Liver (tissue), 9 donors: ENCODE measurements around the gene ERC2. TPM values are rescaled to one million over a fixed set of nuclear protein-coding genes. Genes with fewer than 3 reads are reported as not detected.

Experiments
- DNase-seq: peaks from one replicate; pipeline ENCODE4 v3.0.0-alpha.2; 2017; ENCODE audit warnings: low spot score
- H3K27ac ChIP-seq, 2 donors: one replicate each; pipeline ENCODE4 v1.7.0; 2013; ENCODE audit warnings: inconsistent platforms in 2 of 2, low read length in 2 of 2, control low read depth in 1 of 2, low read depth in 1 of 2, mild to moderate bottlenecking in 1 of 2
- H3K27me3 ChIP-seq, 4 donors: one replicate each; pipeline versions ENCODE4 v1.6.1 to v1.7.0; 2013; ENCODE audit warnings: low read length in 3 of 4, inconsistent platforms in 1 of 4, mild to moderate bottlenecking in 1 of 4, moderate library complexity in 1 of 4; ENCODE audit not compliant: control insufficient read depth in 4 of 4, insufficient read depth in 4 of 4
- H3K36me3 ChIP-seq, 4 donors: one replicate each; pipeline versions ENCODE4 v1.6.1 to v1.7.0; 2013; ENCODE audit warnings: low read length in 3 of 4, mild to moderate bottlenecking in 3 of 4, low read depth in 1 of 4, moderate library complexity in 1 of 4; ENCODE audit not compliant: control insufficient read depth in 4 of 4, insufficient read depth in 3 of 4
- H3K4me1 ChIP-seq, 4 donors: one replicate each; pipeline versions ENCODE4 v1.6.1 to v1.7.0; 2013; ENCODE audit warnings: low read length in 3 of 4, mild to moderate bottlenecking in 3 of 4, moderate library complexity in 1 of 4; ENCODE audit not compliant: control insufficient read depth in 4 of 4, insufficient read depth in 4 of 4
- H3K4me3 ChIP-seq, 3 donors: one replicate each; pipeline versions ENCODE4 v1.6.1 to v1.7.0; 2013; ENCODE audit warnings: low read length in 3 of 3, control low read depth in 1 of 3, low read depth in 1 of 3, mild to moderate bottlenecking in 1 of 3
- H3K9ac ChIP-seq, 2 donors: one replicate each; pipeline ENCODE4 v1.7.0; 2013; ENCODE audit warnings: low read length in 2 of 2, mild to moderate bottlenecking in 2 of 2, moderate library complexity in 2 of 2, control low read depth in 1 of 2, low read depth in 1 of 2
- H3K9me3 ChIP-seq, 4 donors: one replicate each; pipeline versions ENCODE4 v1.6.1 to v1.7.0; 2013; ENCODE audit warnings: low read length in 3 of 4; ENCODE audit not compliant: control insufficient read depth in 4 of 4
- EGR1 ChIP-seq, 2 donors: IDR thresholded peaks; 2 replicates each; pipeline ENCODE4 v1.6.1; 2016 to 2018; ENCODE audit warnings: antibody characterized with exemption in 2 of 2, low read depth in 2 of 2
- FOXA1 ChIP-seq: IDR thresholded peaks from 2 replicates; pipeline ENCODE4 v1.6.1; 2016; ENCODE audit warnings: antibody characterized with exemption
- FOXA2 ChIP-seq: IDR thresholded peaks from 2 replicates; pipeline ENCODE4 v1.6.1; 2016; ENCODE audit warnings: antibody characterized with exemption
- GABPA ChIP-seq, 2 donors: IDR thresholded peaks in 1 of 2; conservative IDR thresholded peaks in 1 of 2; 2 replicates each; pipeline ENCODE4 v1.6.1; 2016; ENCODE audit warnings: antibody characterized with exemption in 2 of 2, mild to moderate bottlenecking in 1 of 2, moderate library complexity in 1 of 2
- HNF4A ChIP-seq, 2 donors: conservative IDR thresholded peaks; 2 replicates each; pipeline ENCODE4 v1.6.1; 2016; ENCODE audit warnings: antibody characterized with exemption in 2 of 2, mild to moderate bottlenecking in 2 of 2
- HNF4G ChIP-seq: IDR thresholded peaks from 2 replicates; pipeline ENCODE4 v1.6.1; 2016; ENCODE audit warnings: antibody characterized with exemption
- JUND ChIP-seq, 2 donors: IDR thresholded peaks; 2 replicates each; pipeline ENCODE4 v1.6.1; 2016; ENCODE audit warnings: antibody characterized with exemption in 2 of 2
- NR2F2 ChIP-seq: IDR thresholded peaks from 2 replicates; pipeline ENCODE4 v1.6.1; 2016; ENCODE audit warnings: antibody characterized with exemption
- RAD21 ChIP-seq, 2 donors: IDR thresholded peaks; 2 replicates each; pipeline ENCODE4 v1.6.1; 2016; ENCODE audit warnings: antibody characterized with exemption in 2 of 2, mild to moderate bottlenecking in 2 of 2
- RXRA ChIP-seq, 2 donors: IDR thresholded peaks; 2 replicates each; pipeline ENCODE4 v1.6.1; 2017 to 2018; ENCODE audit warnings: antibody characterized with exemption in 2 of 2, mild to moderate bottlenecking in 1 of 2
- SP1 ChIP-seq: IDR thresholded peaks from 2 replicates; pipeline ENCODE4 v1.6.1; 2018; ENCODE audit warnings: antibody characterized with exemption, mild to moderate bottlenecking
- TAF1 ChIP-seq: conservative IDR thresholded peaks from 2 replicates; pipeline ENCODE4 v1.6.1; 2016; ENCODE audit warnings: antibody characterized with exemption, mild to moderate bottlenecking
- YY1 ChIP-seq: IDR thresholded peaks from 2 replicates; pipeline ENCODE4 v1.6.1; 2016; ENCODE audit warnings: antibody characterized with exemption, mild to moderate bottlenecking
- WGBS: extraction: QIAGEN DNeasy Blood & Tissue Kit; methylation state at CpG from one replicate; pipeline ENCODE4 v1.1.7; 2013; 5-methylcytosine and 5-hydroxymethylcytosine counted together
- polyA plus RNA-seq, 2 donors: library from polyadenylated mRNA; stranded (reverse) in 1 of 2; unstranded in 1 of 2; fragments of 200-250 nt in 1 of 2; fragments of >200 nt in 1 of 2; fragmentation: Nextera tagmentation in 1 of 2; extraction: Ambion mirVana in 1 of 2; gene quantifications; one replicate each; pipeline versions ENCODE4 v1.2.1 to v1.2.3, GENCODE V29; 2013 to 2015
- total RNA-seq, 2 donors: library from RNA; depleted of rRNA; stranded (reverse); fragments of >200 nt; gene quantifications; one replicate each; pipeline ENCODE4 v1.2.3, GENCODE V29; 2014
- TF ChIP-seq, protein P1 (sequence below): fragments of 150-350 bp; IDR thresholded peaks from 2 replicates; pipeline ENCODE4 v1.5.1; 2017; ENCODE audit warnings: improper control_type of control experiment, low read depth, low read length; ENCODE audit not compliant: missing input control
- TF ChIP-seq, protein P2 (sequence below): IDR thresholded peaks from 2 replicates; pipeline ENCODE4 v1.6.1; 2016; ENCODE audit warnings: antibody characterized with exemption
- TF ChIP-seq, protein P3 (sequence below): IDR thresholded peaks from 2 replicates; pipeline ENCODE4 v1.6.1; 2016; ENCODE audit warnings: antibody characterized with exemption
- TF ChIP-seq, protein P4 (sequence below): IDR thresholded peaks from 2 replicates; pipeline ENCODE4 v1.6.1; 2016; ENCODE audit warnings: antibody characterized with exemption, mild to moderate bottlenecking
- TF ChIP-seq, protein P5 (sequence below): IDR thresholded peaks from 2 replicates; pipeline ENCODE4 v1.6.1; 2016; ENCODE audit warnings: antibody characterized with exemption
- donor health status: healthy.
- donor health status: healthy.
- donor health status: healthy.
- donor health status: healthy.
- donor health status: healthy.

Gene ERC2
- total and polyA plus RNA-seq, 4 donors: 0.14 to 0.25 TPM; not detected in 2

DNA sequence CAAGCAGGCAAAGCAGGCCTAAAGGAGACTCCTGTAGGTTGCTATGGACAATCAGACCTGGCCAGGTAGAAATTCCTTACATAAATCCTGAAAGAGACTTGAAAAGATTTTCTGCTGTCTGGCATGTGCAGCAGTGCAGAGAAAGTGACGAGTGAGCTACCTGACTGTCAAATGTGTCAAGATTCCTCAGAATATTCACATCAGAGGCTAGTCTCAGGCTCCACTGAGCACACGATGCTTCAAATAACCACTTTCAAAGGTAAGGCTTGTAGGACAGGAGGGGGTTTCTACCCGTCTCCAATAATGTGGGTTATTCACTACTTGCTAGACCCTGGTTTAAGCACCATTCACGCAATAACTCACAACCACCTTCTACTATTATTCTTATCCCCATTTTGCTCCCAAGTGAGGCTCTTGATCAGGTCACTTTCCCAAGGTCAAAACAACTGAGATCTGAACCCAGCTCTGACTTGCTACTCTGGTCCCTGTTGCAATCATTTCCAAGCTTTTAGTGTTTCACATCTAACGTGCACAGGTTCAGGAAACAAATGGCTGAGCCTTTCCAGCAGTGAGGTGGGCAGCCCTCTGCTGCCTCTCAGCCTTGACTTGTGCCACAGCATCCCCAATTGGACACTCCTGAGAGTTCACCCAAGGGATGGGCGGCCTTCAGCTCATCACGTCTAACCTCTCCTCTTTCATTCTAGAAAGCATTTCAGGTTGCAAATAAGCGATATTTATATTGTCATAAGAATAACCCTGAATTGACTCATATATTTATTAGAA, 651.3 kb downstream of the ERC2 start:
- 80% methylated on average over 8 of the region's 8 CpGs for WGBS
- DNase-seq: no peak
- no peak overlapping the region for H3K9ac ChIP-seq
- no peaks in the 10 kb centered on the region for H3K9me3 ChIP-seq
- no peak overlapping the region for H3K27ac ChIP-seq
- H3K4me3 ChIP-seq: no peak overlapping the region
- H3K4me1 ChIP-seq: peaks cover 0 to 1% (median 0%) of the 10 kb centered on the region in 4 donors
- no peak for TF ChIP-seq EGR1 (IDR thresholded peaks at IDR 0.05; ENCODE audit: low read depth in 2 of 2)
- TF ChIP-seq RAD21 (IDR thresholded peaks at IDR 0.05): no peak
- TF ChIP-seq, protein P1, sequence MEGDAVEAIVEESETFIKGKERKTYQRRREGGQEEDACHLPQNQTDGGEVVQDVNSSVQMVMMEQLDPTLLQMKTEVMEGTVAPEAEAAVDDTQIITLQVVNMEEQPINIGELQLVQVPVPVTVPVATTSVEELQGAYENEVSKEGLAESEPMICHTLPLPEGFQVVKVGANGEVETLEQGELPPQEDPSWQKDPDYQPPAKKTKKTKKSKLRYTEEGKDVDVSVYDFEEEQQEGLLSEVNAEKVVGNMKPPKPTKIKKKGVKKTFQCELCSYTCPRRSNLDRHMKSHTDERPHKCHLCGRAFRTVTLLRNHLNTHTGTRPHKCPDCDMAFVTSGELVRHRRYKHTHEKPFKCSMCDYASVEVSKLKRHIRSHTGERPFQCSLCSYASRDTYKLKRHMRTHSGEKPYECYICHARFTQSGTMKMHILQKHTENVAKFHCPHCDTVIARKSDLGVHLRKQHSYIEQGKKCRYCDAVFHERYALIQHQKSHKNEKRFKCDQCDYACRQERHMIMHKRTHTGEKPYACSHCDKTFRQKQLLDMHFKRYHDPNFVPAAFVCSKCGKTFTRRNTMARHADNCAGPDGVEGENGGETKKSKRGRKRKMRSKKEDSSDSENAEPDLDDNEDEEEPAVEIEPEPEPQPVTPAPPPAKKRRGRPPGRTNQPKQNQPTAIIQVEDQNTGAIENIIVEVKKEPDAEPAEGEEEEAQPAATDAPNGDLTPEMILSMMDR: no peak
- no peak for TF ChIP-seq HNF4G
- no peak for TF ChIP-seq JUND (IDR thresholded peaks at IDR 0.05)
- no peak for TF ChIP-seq RXRA (IDR thresholded peaks at IDR 0.05)
- no peak for TF ChIP-seq YY1
- TF ChIP-seq HNF4A (conservative IDR thresholded peaks at IDR 0.05): no peak
- TF ChIP-seq, protein P2, sequence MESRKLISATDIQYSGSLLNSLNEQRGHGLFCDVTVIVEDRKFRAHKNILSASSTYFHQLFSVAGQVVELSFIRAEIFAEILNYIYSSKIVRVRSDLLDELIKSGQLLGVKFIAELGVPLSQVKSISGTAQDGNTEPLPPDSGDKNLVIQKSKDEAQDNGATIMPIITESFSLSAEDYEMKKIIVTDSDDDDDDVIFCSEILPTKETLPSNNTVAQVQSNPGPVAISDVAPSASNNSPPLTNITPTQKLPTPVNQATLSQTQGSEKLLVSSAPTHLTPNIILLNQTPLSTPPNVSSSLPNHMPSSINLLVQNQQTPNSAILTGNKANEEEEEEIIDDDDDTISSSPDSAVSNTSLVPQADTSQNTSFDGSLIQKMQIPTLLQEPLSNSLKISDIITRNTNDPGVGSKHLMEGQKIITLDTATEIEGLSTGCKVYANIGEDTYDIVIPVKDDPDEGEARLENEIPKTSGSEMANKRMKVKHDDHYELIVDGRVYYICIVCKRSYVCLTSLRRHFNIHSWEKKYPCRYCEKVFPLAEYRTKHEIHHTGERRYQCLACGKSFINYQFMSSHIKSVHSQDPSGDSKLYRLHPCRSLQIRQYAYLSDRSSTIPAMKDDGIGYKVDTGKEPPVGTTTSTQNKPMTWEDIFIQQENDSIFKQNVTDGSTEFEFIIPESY: no peak
- TF ChIP-seq, protein P3, sequence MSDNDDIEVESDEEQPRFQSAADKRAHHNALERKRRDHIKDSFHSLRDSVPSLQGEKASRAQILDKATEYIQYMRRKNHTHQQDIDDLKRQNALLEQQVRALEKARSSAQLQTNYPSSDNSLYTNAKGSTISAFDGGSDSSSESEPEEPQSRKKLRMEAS: no peak
- TF ChIP-seq TAF1: no peak
- TF ChIP-seq GABPA (IDR thresholded peaks at IDR 0.05 in 1 of 2, conservative IDR thresholded peaks at IDR 0.05 in 1 of 2): no peak
- no peak for TF ChIP-seq NR2F2
- no peak for TF ChIP-seq FOXA2
- no peak for TF ChIP-seq FOXA1
- TF ChIP-seq SP1: no peak
- TF ChIP-seq, protein P4, sequence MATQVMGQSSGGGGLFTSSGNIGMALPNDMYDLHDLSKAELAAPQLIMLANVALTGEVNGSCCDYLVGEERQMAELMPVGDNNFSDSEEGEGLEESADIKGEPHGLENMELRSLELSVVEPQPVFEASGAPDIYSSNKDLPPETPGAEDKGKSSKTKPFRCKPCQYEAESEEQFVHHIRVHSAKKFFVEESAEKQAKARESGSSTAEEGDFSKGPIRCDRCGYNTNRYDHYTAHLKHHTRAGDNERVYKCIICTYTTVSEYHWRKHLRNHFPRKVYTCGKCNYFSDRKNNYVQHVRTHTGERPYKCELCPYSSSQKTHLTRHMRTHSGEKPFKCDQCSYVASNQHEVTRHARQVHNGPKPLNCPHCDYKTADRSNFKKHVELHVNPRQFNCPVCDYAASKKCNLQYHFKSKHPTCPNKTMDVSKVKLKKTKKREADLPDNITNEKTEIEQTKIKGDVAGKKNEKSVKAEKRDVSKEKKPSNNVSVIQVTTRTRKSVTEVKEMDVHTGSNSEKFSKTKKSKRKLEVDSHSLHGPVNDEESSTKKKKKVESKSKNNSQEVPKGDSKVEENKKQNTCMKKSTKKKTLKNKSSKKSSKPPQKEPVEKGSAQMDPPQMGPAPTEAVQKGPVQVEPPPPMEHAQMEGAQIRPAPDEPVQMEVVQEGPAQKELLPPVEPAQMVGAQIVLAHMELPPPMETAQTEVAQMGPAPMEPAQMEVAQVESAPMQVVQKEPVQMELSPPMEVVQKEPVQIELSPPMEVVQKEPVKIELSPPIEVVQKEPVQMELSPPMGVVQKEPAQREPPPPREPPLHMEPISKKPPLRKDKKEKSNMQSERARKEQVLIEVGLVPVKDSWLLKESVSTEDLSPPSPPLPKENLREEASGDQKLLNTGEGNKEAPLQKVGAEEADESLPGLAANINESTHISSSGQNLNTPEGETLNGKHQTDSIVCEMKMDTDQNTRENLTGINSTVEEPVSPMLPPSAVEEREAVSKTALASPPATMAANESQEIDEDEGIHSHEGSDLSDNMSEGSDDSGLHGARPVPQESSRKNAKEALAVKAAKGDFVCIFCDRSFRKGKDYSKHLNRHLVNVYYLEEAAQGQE: no peak
- TF ChIP-seq, protein P5, sequence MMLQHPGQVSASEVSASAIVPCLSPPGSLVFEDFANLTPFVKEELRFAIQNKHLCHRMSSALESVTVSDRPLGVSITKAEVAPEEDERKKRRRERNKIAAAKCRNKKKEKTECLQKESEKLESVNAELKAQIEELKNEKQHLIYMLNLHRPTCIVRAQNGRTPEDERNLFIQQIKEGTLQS: no peak
- H3K36me3 ChIP-seq: no peaks in the 10 kb centered on the region
- no peaks in the 10 kb centered on the region for H3K27me3 ChIP-seq
